ENCODE data around the gene HABP4.
"Not testable (repeated sequence)": the region's sequence is repeated elsewhere in the genome, so short reads cannot be mapped to it uniquely, and the experiment has no call there.

Gene HABP4

GRCh38 chr9:96500696-96501632 lies 51.0 kb downstream of the HABP4 start:
- DNase-seq: no peak

- DNase-seq: no peak
Observed at GRCh38 chr9:96501633-96502538, 51.9 kb downstream of the HABP4 start.

GRCh38 chr9:96502539-96503373 lies 52.8 kb downstream of the HABP4 start:
- DNase-seq: no peak

GRCh38 chr9:96503374-96503748 lies 53.4 kb downstream of the HABP4 start:
- DNase-seq: not testable (repeated sequence)

GRCh38 chr9:96503918-96504317 lies 53.9 kb downstream of the HABP4 start:
- DNase-seq: no peak

- DNase-seq: no peak
Observed at GRCh38 chr9:96505316-96505991, 55.5 kb downstream of the HABP4 start.

GRCh38 chr9:96508227-96508940 lies 58.4 kb downstream of the HABP4 start:
- DNase-seq: no peak

GRCh38 chr9:96509026-96509425 lies 59.1 kb downstream of the HABP4 start:
- DNase-seq: no peak

GRCh38 chr9:96509848-96510247 lies 59.9 kb downstream of the HABP4 start:
- no peak for DNase-seq

- DNase-seq: no peak
Observed at GRCh38 chr9:96510258-96510657, 60.3 kb downstream of the HABP4 start.

- no peak for DNase-seq
Observed at GRCh38 chr9:96512240-96512639, 62.3 kb downstream of the HABP4 start.

GRCh38 chr9:96513622-96514021 lies 63.7 kb downstream of the HABP4 start:
- no peak for DNase-seq

GRCh38 chr9:96514108-96514799 lies 64.3 kb downstream of the HABP4 start:
- no peak for DNase-seq

- no peak for DNase-seq
Observed at GRCh38 chr9:96514800-96515158, 64.8 kb downstream of the HABP4 start.

GRCh38 chr9:96515621-96516470 lies 65.9 kb downstream of the HABP4 start:
- DNase-seq: no peak

- DNase-seq: peak; percentile 18
Observed at GRCh38 chr9:96519095-96519494, 69.1 kb downstream of the HABP4 start.

GRCh38 chr9:96519787-96520186 lies 69.8 kb downstream of the HABP4 start:
- DNase-seq: no peak

- DNase-seq: peak; percentile 50
Observed at GRCh38 chr9:96522366-96522765, 72.4 kb downstream of the HABP4 start.

GRCh38 chr9:96523374-96523773 lies 73.4 kb downstream of the HABP4 start:
- no peak for DNase-seq

- DNase-seq: no peak
Observed at GRCh38 chr9:96524045-96524444, 74.1 kb downstream of the HABP4 start.
